K562 (cell line): ENCODE data around the gene REEP3. TPM values are rescaled to one million over a fixed set of nuclear protein-coding genes. Genes with fewer than 3 reads are reported as not detected.

Source experiments
- CEBPZ ChIP-seq: fragments of 150-350 bp; IDR thresholded peaks from 2 replicates; pipeline ENCODE4 v1.6.1; 2014; ENCODE audit warnings: low read depth, mild to moderate bottlenecking, low read length, borderline replicate concordance
- GATAD2A ChIP-seq: fragments of 450-650 bp; IDR thresholded peaks from 2 replicates; pipeline ENCODE4 v1.6.1; 2017
- LEF1 ChIP-seq: fragments of 450-650 bp; IDR thresholded peaks from 2 replicates; pipeline ENCODE4 v1.6.1; 2016; ENCODE audit warnings: mild to moderate bottlenecking
- RFX1 ChIP-seq: fragments of 450-650 bp; IDR thresholded peaks from 2 replicates; pipeline ENCODE4 v1.6.1; 2016; ENCODE audit warnings: mild to moderate bottlenecking, moderate library complexity
- ZBTB26 ChIP-seq: fragments of 450-650 bp; formaldehyde crosslinking; IDR thresholded peaks from 2 replicates; pipeline ENCODE4 v1.4.0; 2022; ENCODE audit warnings: missing genetic modification characterization
- ZNF277 ChIP-seq: fragments of 250-450 bp; sonication (Bioruptor Pico); IDR thresholded peaks from 2 replicates; pipeline ENCODE4 v1.8.0; 2022; ENCODE audit warnings: inconsistent platforms, mild to moderate bottlenecking, moderate library complexity, borderline replicate concordance
- ZNF384 ChIP-seq: IDR thresholded peaks from 2 replicates; pipeline ENCODE4 v1.6.1; 2012; ENCODE audit warnings: low read depth, low read length, improper control_type of control experiment
- ZNF518B ChIP-seq: fragments of 250-450 bp; sonication (Bioruptor Pico); IDR thresholded peaks from 2 replicates; pipeline ENCODE4 v1.5.0; 2021; ENCODE audit warnings: mild to moderate bottlenecking, moderate library complexity
- polyA plus RNA-seq, 8 experiments: library from polyadenylated mRNA; depleted of rRNA in 4 of 8; stranded (reverse) in 5 of 8; unstranded in 3 of 8; fragments of >200 nt; fragmentation: Nextera tagmentation in 2 of 8; fragmentation: Illumina TruSeq in 1 of 8; extraction: Ambion mirVana in 2 of 8; extraction: Trizol in 1 of 8; gene quantifications; 2 replicates each; pipeline versions ENCODE4 v1.2.1 to v1.2.3, GENCODE V29; 2011 to 2014; ENCODE audit warnings: inconsistent platforms in 1 of 8, missing spikeins in 1 of 8
- total RNA-seq, 7 experiments: library from RNA; depleted of rRNA in 6 of 7; stranded (reverse); fragments of >200 nt in 6 of 7; fragmentation: Illumina TruSeq in 2 of 7; extraction: Trizol in 2 of 7; gene quantifications; 2 replicates each; pipeline versions ENCODE4 v1.2.1 to v1.2.3, GENCODE V29; 2011 to 2021; ENCODE audit warnings: low replicate concordance in 1 of 7
- TF ChIP-seq, protein P1 (sequence below): fragments of 250-450 bp; sonication (Bioruptor Pico); IDR thresholded peaks from 2 replicates; pipeline ENCODE4 v1.8.0; 2022; ENCODE audit warnings: moderate library complexity, mild to moderate bottlenecking, inconsistent platforms
- TF ChIP-seq, protein P2 (sequence below): fragments of 250-450 bp; sonication (Bioruptor Pico); IDR thresholded peaks from 2 replicates; pipeline ENCODE4 v1.4.0; 2020; ENCODE audit warnings: mild to moderate bottlenecking, moderate library complexity
- TF ChIP-seq, protein P3 (sequence below): sonication (generic); formaldehyde crosslinking; IDR thresholded peaks from 2 replicates; pipeline ENCODE4 v1.8.1; 2023; ENCODE audit warnings: mild to moderate bottlenecking, missing genetic modification reagents

REEP3 gene
- total and polyA plus RNA-seq, 9 of the 15 experiments (the other 6 are each of a cell fraction or from before 2014, with no cell fraction given), result 3.4 to 13.4 (median 9.2) TPM

DNA sequence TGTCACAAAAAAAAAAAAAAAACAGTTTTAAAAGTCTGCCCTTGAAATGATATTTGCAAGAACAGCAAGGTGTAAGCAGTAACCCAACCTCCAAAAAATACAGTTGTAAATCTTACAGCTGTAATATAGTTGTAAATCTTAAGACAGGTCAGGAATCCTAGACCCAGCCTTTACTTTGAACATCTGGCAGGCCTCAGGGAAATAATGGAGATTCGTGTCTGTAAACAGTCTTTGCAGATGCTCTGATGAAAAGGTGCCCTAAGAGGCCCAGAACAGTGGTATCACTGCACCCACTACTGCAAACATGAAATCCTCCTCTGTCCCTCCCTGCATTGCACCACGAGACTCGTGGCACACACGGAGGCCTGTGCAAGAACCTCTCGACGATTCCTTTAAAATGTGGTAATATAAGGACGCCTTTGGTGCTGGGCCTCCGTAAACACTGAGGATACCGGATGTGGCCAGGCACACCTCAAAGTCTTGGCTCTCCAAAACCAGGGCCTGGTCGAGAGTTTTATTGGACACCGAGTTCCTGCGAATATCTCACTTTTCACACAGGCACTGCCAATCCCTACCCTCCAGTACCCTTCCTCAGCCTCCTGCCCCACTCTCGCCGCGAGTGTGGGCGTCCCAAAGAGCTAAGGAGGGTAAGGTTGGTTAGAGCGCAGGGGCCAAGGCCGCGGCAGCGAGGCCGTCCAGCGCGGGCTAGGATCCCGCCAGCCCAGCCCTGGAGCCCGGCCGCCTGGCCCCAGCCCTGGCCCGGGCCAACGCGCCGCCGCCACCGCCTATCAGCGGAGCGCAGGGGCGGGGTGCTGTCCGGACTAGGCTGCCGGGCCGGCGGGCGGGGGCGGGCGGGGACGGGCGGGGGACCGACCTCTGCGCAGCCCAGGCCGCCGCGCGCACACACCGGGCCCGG, at the start of gene REEP3 (continued):
- TF ChIP-seq LEF1 (peak; percentile 42; the same call in 1 of the 2 replicates), CEBPZ (no peak), ZBTB26 (CRISPR knock-in tag) (no peak), ZNF277 (CRISPR knock-in tag) (no peak), ZNF384 (no peak), RFX1 (no peak), ZNF518B (CRISPR knock-in tag) (no peak), GATAD2A (no peak)
- TF ChIP-seq, protein P1, sequence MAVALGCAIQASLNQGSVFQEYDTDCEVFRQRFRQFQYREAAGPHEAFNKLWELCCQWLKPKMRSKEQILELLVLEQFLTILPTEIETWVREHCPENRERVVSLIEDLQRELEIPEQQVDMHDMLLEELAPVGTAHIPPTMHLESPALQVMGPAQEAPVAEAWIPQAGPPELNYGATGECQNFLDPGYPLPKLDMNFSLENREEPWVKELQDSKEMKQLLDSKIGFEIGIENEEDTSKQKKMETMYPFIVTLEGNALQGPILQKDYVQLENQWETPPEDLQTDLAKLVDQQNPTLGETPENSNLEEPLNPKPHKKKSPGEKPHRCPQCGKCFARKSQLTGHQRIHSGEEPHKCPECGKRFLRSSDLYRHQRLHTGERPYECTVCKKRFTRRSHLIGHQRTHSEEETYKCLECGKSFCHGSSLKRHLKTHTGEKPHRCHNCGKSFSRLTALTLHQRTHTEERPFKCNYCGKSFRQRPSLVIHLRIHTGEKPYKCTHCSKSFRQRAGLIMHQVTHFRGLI (CRISPR knock-in tag), result no peak
- TF ChIP-seq, protein P2, sequence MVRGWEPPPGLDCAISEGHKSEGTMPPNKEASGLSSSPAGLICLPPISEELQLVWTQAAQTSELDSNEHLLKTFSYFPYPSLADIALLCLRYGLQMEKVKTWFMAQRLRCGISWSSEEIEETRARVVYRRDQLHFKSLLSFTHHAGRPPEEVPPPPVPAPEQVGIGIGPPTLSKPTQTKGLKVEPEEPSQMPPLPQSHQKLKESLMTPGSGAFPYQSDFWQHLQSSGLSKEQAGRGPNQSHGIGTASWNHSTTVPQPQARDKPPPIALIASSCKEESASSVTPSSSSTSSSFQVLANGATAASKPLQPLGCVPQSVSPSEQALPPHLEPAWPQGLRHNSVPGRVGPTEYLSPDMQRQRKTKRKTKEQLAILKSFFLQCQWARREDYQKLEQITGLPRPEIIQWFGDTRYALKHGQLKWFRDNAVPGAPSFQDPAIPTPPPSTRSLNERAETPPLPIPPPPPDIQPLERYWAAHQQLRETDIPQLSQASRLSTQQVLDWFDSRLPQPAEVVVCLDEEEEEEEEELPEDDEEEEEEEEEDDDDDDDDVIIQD (CRISPR knock-in tag), result peak; percentile 68; the same call in 1 of the 2 replicates
- TF ChIP-seq, protein P3, sequence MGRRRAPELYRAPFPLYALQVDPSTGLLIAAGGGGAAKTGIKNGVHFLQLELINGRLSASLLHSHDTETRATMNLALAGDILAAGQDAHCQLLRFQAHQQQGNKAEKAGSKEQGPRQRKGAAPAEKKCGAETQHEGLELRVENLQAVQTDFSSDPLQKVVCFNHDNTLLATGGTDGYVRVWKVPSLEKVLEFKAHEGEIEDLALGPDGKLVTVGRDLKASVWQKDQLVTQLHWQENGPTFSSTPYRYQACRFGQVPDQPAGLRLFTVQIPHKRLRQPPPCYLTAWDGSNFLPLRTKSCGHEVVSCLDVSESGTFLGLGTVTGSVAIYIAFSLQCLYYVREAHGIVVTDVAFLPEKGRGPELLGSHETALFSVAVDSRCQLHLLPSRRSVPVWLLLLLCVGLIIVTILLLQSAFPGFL (CRISPR knock-in tag), result no peak
